Muscle of leg (tissue), 16 donors: ENCODE measurements around the gene CYP26A1. TPM values are rescaled to one million over a fixed set of nuclear protein-coding genes. Genes with fewer than 3 reads are reported as not detected.
A peak's percentile ranks its signal among the peaks of the same experiment; 100 is the strongest.

Experiments used
- DNase-seq: peaks from one replicate; pipeline ENCODE4 v3.0.0; 2013
- H3K27ac ChIP-seq: one replicate; pipeline ENCODE4 v1.5.1; 2013; ENCODE audit warnings: mild to moderate bottlenecking, low read length, control low read depth
- H3K27me3 ChIP-seq: one replicate; pipeline ENCODE4 v1.6.1; 2013; ENCODE audit warnings: low read length; ENCODE audit not compliant: control insufficient read depth, insufficient read depth
- H3K36me3 ChIP-seq: one replicate; pipeline ENCODE4 v1.6.1; 2013; ENCODE audit warnings: low read length; ENCODE audit not compliant: control insufficient read depth, insufficient read depth
- H3K4me1 ChIP-seq: one replicate; pipeline ENCODE4 v1.6.1; 2013; ENCODE audit warnings: low read length; ENCODE audit not compliant: control insufficient read depth, insufficient read depth
- H3K4me3 ChIP-seq: one replicate; pipeline ENCODE4 v1.5.1; 2013; ENCODE audit warnings: low read length, control low read depth
- H3K9me3 ChIP-seq: replicated peaks from 2 replicates; pipeline ENCODE4 v1.6.1; 2013; ENCODE audit warnings: low read depth, low read length; ENCODE audit not compliant: control insufficient read depth
- WGBS: methylation state at CpG from one replicate; pipeline ENCODE4 v1.1.5; 2013; ENCODE audit warnings: missing lambda C conversion rate; ENCODE audit not compliant: insufficient coverage; 5-methylcytosine and 5-hydroxymethylcytosine counted together
- long read RNA-seq, 11 donors: transcript quantifications; one replicate each; lab custom pipeline, GENCODE V29; 2026
- polyA plus RNA-seq, 8 donors: library from polyadenylated mRNA; unstranded; fragments of 120-200 nt; gene quantifications; one replicate each; pipeline versions ENCODE4 v1.2.1 to v1.2.3, GENCODE V29; 2013; ENCODE audit warnings: inconsistent platforms in 1 of 8, low replicate concordance in 1 of 8; ENCODE audit not compliant: insufficient read length in 8 of 8, insufficient read depth in 1 of 8
- total RNA-seq: library from RNA; stranded (reverse); fragments of 120-200 nt; gene quantifications from one replicate; pipeline ENCODE4 v1.2.4, GENCODE V29; 2013

The CYP26A1 gene, protein sequence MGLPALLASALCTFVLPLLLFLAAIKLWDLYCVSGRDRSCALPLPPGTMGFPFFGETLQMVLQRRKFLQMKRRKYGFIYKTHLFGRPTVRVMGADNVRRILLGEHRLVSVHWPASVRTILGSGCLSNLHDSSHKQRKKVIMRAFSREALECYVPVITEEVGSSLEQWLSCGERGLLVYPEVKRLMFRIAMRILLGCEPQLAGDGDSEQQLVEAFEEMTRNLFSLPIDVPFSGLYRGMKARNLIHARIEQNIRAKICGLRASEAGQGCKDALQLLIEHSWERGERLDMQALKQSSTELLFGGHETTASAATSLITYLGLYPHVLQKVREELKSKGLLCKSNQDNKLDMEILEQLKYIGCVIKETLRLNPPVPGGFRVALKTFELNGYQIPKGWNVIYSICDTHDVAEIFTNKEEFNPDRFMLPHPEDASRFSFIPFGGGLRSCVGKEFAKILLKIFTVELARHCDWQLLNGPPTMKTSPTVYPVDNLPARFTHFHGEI
- 1.8 TPM for total RNA-seq
- 1 to 10 TPM in 2 of 8 donors, under 1 TPM in 5, not detected in 1; 0.23 to 1.7 (median 0.75) TPM for polyA plus RNA-seq
- long read RNA-seq, donor 1, result 0 reads
- long read RNA-seq, donor 2, result 0 reads
- long read RNA-seq, donor 3, result 0 reads
- long read RNA-seq, donor 4, result 0 reads
- long read RNA-seq, donor 5, partial matches to known transcripts, result 0 of 2 reads
- long read RNA-seq, donor 5, other reads (novel, unspliced or antisense), result 0 of 2 reads
- long read RNA-seq, donor 6, result 0 reads
- long read RNA-seq, donor 7, result 0 reads
- long read RNA-seq, donor 8, result 0 reads
- long read RNA-seq, donor 9, result 0 reads
- long read RNA-seq, donor 10, result 0 reads
- long read RNA-seq, donor 11, result 0 reads

DNA sequence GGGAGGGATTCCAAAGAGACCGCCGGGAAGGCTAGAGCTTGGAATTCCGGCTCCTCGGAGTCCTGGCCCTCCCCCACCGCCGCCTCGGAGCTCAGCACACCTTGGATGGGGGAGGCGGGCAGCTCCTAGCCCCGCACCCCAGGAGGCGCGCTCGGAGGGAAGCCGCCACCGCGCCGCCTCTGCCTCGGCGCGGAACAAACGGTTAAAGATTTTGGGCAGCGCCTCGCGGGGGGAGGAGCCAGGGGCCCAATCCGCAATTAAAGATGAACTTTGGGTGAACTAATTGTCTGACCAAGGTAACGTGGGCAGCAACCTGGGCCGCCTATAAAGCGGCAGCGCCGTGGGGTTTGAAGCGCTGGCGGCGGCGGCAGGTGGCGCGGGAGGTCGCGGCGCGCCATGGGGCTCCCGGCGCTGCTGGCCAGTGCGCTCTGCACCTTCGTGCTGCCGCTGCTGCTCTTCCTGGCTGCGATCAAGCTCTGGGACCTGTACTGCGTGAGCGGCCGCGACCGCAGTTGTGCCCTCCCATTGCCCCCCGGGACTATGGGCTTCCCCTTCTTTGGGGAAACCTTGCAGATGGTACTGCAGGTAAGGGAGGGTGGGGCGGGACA lies at the start of gene CYP26A1:
CYP26A1 (plus strand) TSS at position 355 of the 608 bp plus-strand sequence; CDS start at position 397, 42 bp downstream.
- no peaks in the 10 kb centered on the region for H3K9me3 ChIP-seq
- H3K27ac ChIP-seq, result no peak within 1 kb of the TSS
- peaks cover 40% of the 10 kb centered on the region for H3K4me1 ChIP-seq
- peak within 1 kb of the TSS; percentile 24 for H3K4me3 ChIP-seq
- DNase-seq, result no peak
- WGBS, result under 1% methylated on average over 52 of the region's 52 CpGs
- H3K27me3 ChIP-seq, result peaks cover 86% of the 10 kb centered on the region
- no peaks in the 10 kb centered on the region for H3K36me3 ChIP-seq

DNA sequence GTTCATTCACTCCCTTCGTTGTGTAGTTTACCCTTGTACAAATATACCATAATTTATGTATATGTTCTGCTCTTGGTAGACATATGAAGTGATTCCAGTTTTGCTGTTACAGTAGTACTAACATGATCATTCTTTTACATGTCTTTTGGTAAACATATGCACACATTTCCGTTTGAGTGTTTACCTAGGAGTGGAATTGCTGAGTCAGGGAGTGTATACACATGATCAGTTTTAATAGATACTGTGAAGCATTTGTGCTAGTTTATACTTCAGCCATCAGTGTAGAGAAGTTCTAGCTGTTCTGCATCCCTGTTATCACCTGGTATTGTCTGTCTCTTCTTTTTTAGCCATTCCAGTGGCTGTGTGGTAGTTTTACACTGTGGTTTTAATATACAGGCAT lies 47.6 kb upstream of the CYP26A1 start:
- H3K4me3 ChIP-seq, result no peak overlapping the region
- no peak for DNase-seq
- H3K36me3 ChIP-seq, result peaks cover 16% of the 10 kb centered on the region
- peaks cover 10% of the 10 kb centered on the region for H3K9me3 ChIP-seq
- H3K4me1 ChIP-seq, result peaks cover 2% of the 10 kb centered on the region
- H3K27ac ChIP-seq, result no peak overlapping the region
- WGBS, result no CpG with 5 or more reads among the region's 2 CpGs
- no peaks in the 10 kb centered on the region for H3K27me3 ChIP-seq

DNA sequence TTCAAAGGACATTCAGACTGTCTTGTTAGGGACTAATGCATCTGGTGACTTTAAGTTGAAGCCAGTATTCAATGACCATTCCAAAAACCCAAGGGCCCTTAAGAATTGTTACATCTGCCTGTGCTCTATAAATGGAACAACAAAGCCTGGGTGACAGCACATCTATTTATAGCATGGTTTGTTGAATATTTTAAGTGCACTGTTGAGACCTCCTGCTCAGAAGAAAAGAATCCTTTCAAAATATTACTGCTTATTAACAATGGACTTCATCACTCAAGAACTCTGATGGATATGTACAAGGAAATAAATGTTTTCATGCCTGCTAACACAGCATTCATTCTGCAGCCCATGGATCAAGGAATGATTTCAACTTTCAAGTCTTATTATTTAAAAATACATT lies 46.2 kb upstream of the CYP26A1 start:
- peaks cover 10% of the 10 kb centered on the region for H3K9me3 ChIP-seq
- peaks cover 16% of the 10 kb centered on the region for H3K36me3 ChIP-seq
- no peak overlapping the region for H3K4me3 ChIP-seq
- no peak overlapping the region for H3K27ac ChIP-seq
- DNase-seq, result no peak
- H3K27me3 ChIP-seq, result no peaks in the 10 kb centered on the region
- peaks cover 2% of the 10 kb centered on the region for H3K4me1 ChIP-seq

GRCh38 chr10:93028883-93029282 lies 44.8 kb upstream of the CYP26A1 start:
- H3K4me3 ChIP-seq, result no peak overlapping the region
- no peak for DNase-seq
- WGBS, result no CpG with 5 or more reads among the region's 2 CpGs

GRCh38 chr10:93030409-93030808 lies 43.3 kb upstream of the CYP26A1 start:
- Histone ChIP-seq H3K4me3 (no peak overlapping the region), H3K36me3 (peaks cover 12% of the 10 kb centered on the region), H3K9me3 (peaks cover 10% of the 10 kb centered on the region), H3K27me3 (no peaks in the 10 kb centered on the region), H3K27ac (no peak overlapping the region), H3K4me1 (peaks cover 2% of the 10 kb centered on the region)
- peak; percentile 39 for DNase-seq

More at GRCh38 chr10:93028883-93029282, 44.8 kb upstream of the CYP26A1 start:
- Histone ChIP-seq H3K36me3 (peaks cover 16% of the 10 kb centered on the region), H3K4me1 (peaks cover 2% of the 10 kb centered on the region), H3K9me3 (peaks cover 10% of the 10 kb centered on the region), H3K27ac (no peak overlapping the region), H3K27me3 (no peaks in the 10 kb centered on the region)

DNA sequence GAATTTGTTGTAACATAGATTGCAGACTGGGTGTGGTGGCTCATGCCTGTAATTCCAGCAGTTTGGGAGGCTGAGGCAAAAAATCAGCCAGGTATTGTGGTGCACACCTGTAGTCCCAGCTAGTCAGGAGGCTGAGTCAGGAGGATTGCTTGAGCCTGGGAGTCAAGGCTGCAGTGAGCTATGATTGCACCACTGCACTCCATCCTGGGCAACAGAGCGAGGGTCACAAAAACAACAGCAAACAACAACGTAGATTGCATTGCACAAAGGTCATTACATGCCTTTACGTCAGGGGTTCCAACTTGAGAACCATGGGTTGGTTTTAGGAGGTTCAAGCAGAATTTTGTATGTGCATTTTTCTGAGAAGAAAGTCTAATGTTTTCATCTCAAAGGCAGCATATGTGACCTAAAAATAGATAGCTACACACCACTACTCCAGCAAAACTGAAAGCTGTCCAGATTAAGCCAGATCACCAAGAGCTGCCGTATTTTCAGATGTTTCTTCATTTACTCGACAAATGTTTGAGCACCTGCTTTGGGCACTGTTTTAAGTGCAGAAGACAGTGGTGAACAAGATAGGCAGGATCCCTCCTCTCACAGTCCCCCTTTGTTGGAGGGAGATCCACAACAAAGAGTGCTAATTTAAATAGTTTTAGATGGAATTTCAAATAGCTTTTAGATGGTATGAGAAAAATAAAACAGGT lies 41.4 kb upstream of the CYP26A1 start:
- Histone ChIP-seq H3K27me3 (no peaks in the 10 kb centered on the region), H3K27ac (no peak overlapping the region), H3K36me3 (peaks cover 6% of the 10 kb centered on the region), H3K4me1 (peaks cover 2% of the 10 kb centered on the region), H3K9me3 (peaks cover 8% of the 10 kb centered on the region), H3K4me3 (no peak overlapping the region)
- DNase-seq, result no peak
- WGBS, result no CpG with 5 or more reads among the region's 5 CpGs

GRCh38 chr10:93032809-93033137 lies 40.9 kb upstream of the CYP26A1 start:
- H3K27ac ChIP-seq, result no peak overlapping the region
- peaks cover under 1% of the 10 kb centered on the region for H3K36me3 ChIP-seq
- H3K4me1 ChIP-seq, result peaks cover 2% of the 10 kb centered on the region
- no peaks in the 10 kb centered on the region for H3K27me3 ChIP-seq
- no peak for DNase-seq
- no peak overlapping the region for H3K4me3 ChIP-seq
- WGBS, result 92% methylated on average over 1 of the region's 1 CpG
- H3K9me3 ChIP-seq, result peaks cover 3% of the 10 kb centered on the region

DNA sequence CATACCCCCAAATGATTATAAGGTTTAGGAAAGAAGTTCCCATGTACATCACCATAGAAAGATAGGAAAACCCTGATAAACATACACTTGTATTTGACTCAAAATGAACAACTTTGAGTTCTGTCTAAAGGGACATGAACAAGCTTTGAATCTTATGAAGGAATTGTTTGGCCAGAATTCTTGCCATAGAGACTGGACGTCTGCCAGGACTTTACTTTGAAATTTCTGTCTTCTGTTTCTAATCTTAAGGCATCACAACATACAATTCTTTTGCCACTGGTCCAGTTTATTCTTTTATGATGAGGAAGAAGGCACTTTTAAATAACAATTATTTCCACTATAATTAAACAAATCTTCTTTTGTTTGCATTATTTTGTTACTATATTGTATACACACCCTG lies 39.3 kb upstream of the CYP26A1 start:
- no CpG with 5 or more reads among the region's 1 CpG for WGBS
- no peak overlapping the region for H3K4me3 ChIP-seq
- peak; percentile 25 for DNase-seq

GRCh38 chr10:93039110-93039509 lies 34.6 kb upstream of the CYP26A1 start:
- Histone ChIP-seq H3K27me3 (no peaks in the 10 kb centered on the region), H3K4me1 (no peaks in the 10 kb centered on the region), H3K4me3 (no peak overlapping the region), H3K9me3 (no peaks in the 10 kb centered on the region), H3K27ac (no peak overlapping the region), H3K36me3 (no peaks in the 10 kb centered on the region)
- no peak for DNase-seq
- WGBS, result no CpG with 5 or more reads among the region's 1 CpG

More for the DNA sequence above, 39.3 kb upstream of the CYP26A1 start:
- Histone ChIP-seq H3K36me3 (no peaks in the 10 kb centered on the region), H3K4me1 (peaks cover 2% of the 10 kb centered on the region), H3K27ac (no peak overlapping the region), H3K9me3 (no peaks in the 10 kb centered on the region), H3K27me3 (no peaks in the 10 kb centered on the region)
